ENCODE data around the gene LMO7.
A peak's percentile ranks its signal among the peaks of the same experiment; 100 is the strongest.
"Not testable (repeated sequence)": the region's sequence is repeated elsewhere in the genome, so short reads cannot be mapped to it uniquely, and the experiment has no call there.

LMO7 gene

DNA sequence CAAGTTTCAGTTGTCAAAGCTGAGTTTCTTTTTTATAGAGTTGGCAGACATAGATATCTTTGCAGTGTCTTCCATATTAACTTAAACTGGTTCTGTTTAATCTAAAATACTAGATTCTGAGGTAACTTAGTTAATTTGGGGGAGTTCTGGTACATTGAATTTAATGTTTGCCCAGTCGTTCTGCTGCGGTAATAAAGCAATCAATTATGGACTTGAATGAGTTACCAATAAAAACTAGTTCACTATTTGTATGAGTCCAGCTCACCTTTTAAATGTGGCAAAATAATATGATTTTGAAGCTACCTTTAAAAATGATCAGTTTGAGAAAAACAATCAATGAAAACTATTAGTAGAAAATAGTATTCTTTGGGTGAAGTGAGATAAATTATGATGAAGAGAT, 90.2 kb downstream of the LMO7 start:
- TF ChIP-seq, protein P1, sequence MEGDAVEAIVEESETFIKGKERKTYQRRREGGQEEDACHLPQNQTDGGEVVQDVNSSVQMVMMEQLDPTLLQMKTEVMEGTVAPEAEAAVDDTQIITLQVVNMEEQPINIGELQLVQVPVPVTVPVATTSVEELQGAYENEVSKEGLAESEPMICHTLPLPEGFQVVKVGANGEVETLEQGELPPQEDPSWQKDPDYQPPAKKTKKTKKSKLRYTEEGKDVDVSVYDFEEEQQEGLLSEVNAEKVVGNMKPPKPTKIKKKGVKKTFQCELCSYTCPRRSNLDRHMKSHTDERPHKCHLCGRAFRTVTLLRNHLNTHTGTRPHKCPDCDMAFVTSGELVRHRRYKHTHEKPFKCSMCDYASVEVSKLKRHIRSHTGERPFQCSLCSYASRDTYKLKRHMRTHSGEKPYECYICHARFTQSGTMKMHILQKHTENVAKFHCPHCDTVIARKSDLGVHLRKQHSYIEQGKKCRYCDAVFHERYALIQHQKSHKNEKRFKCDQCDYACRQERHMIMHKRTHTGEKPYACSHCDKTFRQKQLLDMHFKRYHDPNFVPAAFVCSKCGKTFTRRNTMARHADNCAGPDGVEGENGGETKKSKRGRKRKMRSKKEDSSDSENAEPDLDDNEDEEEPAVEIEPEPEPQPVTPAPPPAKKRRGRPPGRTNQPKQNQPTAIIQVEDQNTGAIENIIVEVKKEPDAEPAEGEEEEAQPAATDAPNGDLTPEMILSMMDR (IDR thresholded peaks at IDR 0.05) = no peak
- DNase-seq (ENCODE audit: low spot score) = no peak
- no peak overlapping the region for H3K27ac ChIP-seq
- H3K4me3 ChIP-seq = no peak overlapping the region

DNA sequence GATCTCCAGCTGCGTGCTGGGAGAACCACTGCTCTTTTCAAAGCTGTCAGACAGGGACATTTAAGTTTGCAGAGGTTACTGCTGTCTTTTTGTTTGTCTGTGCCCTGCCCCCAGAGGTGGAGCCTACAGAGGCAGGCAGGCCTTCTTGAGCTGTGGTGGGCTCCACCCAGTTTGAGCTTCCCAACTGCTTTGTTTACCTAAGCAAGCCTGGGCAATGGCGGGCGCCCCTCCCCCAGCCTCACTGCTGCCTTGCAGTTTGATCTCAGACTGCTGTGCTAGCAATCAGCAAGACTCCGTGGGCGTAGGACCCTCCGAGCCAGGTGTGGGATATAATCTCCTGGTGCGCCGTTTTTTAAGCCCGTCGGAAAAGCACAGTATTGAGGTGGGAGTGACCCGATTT, 97.0 kb downstream of the LMO7 start:
- not testable (repeated sequence) for DNase-seq (ENCODE audit: low spot score); H3K4me3 ChIP-seq; H3K27ac ChIP-seq

DNA sequence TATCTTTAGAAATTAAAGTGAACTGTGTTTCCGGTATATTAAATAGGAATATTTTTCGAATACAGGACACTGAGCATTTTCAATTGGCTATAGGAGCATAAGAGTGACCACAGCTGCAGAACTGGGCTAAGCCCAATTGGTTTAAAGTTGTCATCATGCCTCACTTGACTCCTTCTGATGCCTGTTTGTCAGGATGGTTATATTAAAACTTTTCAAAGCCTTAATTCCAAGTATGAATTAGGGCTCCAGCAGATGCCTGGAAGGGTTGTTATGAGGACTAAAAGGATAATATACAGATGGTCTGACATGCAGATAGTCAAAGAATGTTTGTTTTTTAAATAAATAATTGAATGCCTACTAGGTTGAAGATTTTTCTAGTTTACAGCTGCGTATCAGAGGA, 100.0 kb downstream of the LMO7 start:
- Histone ChIP-seq H3K4me3 (no peak overlapping the region), H3K27ac (no peak overlapping the region)
- no peak for DNase-seq (ENCODE audit: low spot score)
- TF ChIP-seq, protein P1 (IDR thresholded peaks at IDR 0.05) = no peak

DNA sequence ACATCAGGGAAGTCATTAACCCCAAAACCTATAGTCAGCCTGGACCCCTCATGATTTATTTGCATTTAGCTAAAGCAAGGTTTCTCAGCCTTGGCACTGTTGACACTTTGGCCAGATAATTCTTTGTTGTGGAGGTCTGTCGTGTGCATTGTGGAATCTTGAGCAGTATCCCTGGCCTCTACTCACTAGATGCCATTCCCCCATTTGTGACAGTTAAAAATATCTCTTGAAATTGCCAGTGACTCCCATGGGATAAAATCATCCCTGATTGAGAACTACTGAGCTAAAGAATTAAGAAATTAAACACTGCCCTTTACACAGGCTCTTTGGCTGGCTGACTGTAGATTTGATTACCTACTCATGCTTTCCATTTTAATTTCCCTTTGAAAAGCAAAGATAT, 102.7 kb downstream of the LMO7 start:
- DNase-seq (ENCODE audit: low spot score) = no peak
- Histone ChIP-seq H3K27ac (no peak overlapping the region), H3K4me3 (no peak overlapping the region)
- TF ChIP-seq, protein P1 (IDR thresholded peaks at IDR 0.05) = no peak

DNA sequence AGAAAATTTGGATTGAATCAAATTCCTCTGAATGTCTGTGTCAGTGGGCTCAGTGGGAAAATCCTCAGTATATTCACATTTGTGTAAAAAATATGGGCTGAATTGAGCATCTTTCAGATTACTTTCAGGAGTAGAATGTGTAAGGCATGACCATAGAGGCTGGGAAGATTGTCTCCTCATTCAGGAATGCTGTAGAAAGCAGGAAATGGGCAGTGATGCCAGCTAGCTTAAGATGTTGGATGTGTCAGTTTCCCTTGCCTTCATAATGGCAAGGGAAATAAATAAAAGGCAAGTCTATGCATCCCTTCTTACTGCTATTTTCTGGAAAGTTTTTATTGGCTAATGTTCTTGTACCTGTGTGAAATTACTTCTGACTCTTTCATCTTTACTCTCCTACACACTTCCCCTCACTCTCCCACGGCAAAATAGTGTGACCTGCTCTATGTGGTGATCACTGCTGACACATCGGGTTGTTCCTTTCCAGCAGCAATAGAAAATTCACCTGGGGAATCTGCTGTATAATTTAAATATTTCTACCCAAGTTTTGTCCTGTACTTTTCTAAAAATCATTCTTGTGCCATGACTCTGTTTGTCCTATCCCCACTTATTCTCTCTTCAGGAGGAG, 103.2 kb downstream of the LMO7 start:
- DNase-seq (ENCODE audit: low spot score) = no peak
- no peak overlapping the region for H3K27ac ChIP-seq
- no peak overlapping the region for H3K4me3 ChIP-seq
- TF ChIP-seq, protein P1 (IDR thresholded peaks at IDR 0.05) = no peak

DNA sequence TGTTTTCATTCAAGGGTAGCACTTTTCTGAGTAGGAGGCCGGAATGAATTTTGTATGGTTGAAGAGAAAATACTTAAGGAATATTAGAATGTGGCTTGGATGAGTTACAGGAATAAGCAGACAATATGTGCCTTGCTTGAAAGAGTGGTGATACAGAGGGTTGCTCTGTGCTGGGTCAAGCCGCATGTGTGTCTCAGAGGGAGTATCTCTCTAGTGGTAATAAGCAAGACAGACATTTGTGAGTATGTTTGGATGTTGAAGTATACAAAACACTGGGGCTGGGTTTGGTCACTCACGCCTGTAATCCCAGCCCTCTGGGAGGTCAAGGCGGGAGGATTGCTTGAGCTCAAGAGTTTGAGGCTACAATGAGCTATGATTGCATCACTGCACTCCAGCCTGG, 103.9 kb downstream of the LMO7 start:
- H3K4me3 ChIP-seq = no peak overlapping the region
- TF ChIP-seq, protein P1 (IDR thresholded peaks at IDR 0.05) = no peak
- DNase-seq (ENCODE audit: low spot score) = no peak
- no peak overlapping the region for H3K27ac ChIP-seq

DNA sequence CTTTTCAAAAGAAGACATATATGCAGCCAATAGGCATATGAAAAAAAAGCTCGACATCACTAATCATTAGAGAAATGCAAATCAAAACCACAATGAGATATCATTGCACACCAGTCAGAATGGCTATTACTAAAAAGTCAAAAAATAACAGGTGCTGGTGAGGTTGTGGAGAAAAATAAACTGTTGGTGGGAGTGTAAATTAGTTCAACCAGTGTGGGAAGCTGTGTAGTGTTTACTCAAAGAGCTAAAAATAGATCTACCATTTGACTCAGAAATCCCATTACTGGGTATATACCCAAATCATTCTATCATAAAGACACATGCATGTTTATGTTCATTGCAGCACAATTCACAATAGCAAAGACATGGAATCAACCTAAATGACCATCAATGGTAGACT, 106.9 kb downstream of the LMO7 start:
- not testable (repeated sequence) for H3K27ac ChIP-seq; H3K4me3 ChIP-seq; DNase-seq (ENCODE audit: low spot score)

DNA sequence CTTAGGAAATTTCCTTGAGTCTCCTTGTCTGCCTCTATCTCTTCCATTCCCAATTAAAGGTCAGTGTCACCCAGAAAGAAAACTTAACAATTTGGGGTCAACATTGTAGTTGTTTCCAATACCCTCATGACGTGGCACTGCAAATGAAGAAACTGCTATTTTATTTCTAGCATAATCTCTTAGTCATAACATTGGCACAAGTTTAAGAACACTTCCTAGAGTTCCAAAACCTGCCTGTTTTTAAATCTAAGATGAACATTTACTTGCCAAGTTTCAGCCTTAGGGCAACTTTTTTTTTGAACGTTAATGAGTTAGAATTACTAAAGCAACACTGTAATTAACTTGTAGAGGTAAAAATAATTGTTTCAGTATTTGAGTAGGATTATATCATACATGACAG, 108.0 kb downstream of the LMO7 start:
- TF ChIP-seq, protein P1 (IDR thresholded peaks at IDR 0.05) = no peak
- Histone ChIP-seq H3K27ac (peak overlapping the region; percentile 55 to 61), H3K4me3 (no peak overlapping the region)
- DNase-seq (ENCODE audit: low spot score) = no peak

Data from coronary artery (tissue), 2 donors.